HG03175 (cell line): ENCODE data around the gene SLC9A1.

Source experiments
- ATAC-seq: cut with Tn5 transposase; IDR thresholded peaks from one replicate; pipeline ENCODE4 v1.9.1; 2021; ENCODE audit warnings: mild to moderate bottlenecking, moderate library complexity; ENCODE audit not compliant: unreplicated experiment

The SLC9A1 gene

GRCh38 chr1:27084107-27084506 lies 70.8 kb downstream of the SLC9A1 start:
- no peak for ATAC-seq

GRCh38 chr1:27077968-27078367 lies 77.0 kb downstream of the SLC9A1 start:
- ATAC-seq = no peak

GRCh38 chr1:27076803-27077202 lies 78.1 kb downstream of the SLC9A1 start:
- no peak for ATAC-seq

GRCh38 chr1:27074175-27074780 lies 80.6 kb downstream of the SLC9A1 start:
- no peak for ATAC-seq

- no peak for ATAC-seq
These were observed 83.9 kb downstream of the SLC9A1 start for GRCh38 chr1:27071049-27071416.

GRCh38 chr1:27070390-27071048 lies 84.4 kb downstream of the SLC9A1 start:
- ATAC-seq = no peak

GRCh38 chr1:27068922-27069321 lies 86.0 kb downstream of the SLC9A1 start:
- ATAC-seq = no peak

GRCh38 chr1:27065999-27066630 lies 88.8 kb downstream of the SLC9A1 start:
- ATAC-seq = no peak

DNA sequence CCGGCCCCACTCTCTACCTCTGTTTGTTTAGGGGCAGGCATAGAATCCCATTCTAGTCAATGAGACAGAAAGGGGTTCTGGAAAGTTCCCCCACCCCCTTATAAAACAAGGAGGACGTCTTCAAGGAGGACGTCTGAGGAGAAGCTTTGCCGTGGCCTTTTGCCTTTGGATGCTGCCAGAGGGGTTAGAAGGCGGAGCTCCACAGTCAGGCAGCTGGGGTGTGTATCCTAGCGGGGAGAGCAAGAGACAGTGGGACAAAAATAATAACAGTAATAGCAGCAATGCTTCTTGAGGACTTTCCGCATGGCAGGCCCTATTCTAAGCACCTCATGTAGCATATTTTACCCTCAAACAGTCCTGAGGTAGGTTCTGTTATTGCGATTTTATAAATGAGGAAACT lies 94.0 kb downstream of the SLC9A1 start:
- ATAC-seq = no peak

DNA sequence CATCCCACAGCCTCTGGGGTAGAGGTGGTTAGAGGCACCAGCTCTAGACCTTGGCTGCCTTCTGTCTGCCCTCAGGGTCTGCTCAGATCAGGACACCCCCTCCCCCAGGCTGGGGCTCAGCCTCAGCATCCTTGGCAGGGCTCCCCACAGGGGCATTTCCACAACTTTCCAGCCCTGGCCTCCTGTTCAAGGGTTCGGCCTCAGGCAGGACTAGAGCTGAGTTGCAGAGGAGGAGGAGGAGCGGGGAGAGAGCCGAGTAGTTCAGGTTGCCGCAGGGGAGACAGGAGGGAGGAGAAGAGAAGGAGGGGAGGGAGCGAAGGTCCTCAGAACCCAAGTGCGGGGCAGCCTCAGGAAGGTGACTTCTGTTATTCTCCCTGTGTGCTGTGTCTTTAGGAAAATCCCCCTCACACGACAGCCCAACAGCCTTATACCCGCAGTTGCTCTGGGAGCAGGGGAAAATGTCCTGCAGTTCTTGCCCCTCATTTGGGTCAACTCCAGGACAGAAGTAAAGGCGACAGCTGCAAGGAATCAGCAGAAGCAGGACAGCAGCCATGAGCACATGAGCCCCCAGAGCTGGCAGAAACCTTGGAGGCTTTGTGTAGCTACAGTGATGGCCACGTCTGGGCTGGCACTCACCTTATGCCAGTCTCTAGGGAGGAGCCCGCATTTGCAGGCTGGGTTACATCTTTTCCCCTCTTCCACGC lies 95.8 kb downstream of the SLC9A1 start:
- ATAC-seq = no peak

GRCh38 chr1:27057801-27058625 lies 96.9 kb downstream of the SLC9A1 start:
- ATAC-seq = no peak

GRCh38 chr1:27057389-27057788 lies 97.5 kb downstream of the SLC9A1 start:
- no peak for ATAC-seq

DNA sequence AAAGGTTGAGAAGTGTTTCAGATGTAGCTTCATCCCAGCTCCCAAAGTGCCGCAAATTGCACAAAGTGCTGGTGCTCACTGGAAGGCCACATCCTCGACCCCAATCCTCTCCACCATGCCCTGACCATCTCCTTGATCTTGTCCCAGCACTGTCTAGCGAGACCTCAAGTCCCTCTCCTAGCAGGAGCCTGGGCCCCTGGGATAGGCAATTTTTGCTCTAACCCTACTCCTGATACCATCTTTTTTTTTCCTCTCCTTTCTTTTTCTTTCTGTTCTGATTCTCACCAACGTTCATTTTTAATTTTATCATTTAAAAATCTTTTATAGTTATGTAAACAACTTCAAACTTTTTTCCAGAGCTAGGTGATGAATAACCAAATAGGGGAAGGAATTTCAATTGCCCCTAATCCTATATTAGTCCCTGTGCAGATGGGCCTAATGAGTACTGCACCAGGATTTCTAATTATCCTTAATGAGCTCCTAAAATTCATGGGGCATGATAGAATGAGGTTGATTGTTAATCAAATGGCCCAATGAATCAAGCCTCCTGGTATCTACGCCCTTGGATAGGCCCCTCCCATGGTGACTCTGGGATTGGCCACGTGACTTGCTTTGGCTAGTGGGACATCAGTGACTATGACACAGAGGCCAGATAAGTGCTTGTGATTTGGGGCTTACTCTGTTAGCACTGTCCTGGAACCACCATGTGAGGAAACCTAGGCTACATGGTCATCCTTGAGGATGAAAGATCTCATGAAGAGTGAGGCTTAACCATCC lies 100.8 kb downstream of the SLC9A1 start:
- no peak for ATAC-seq

GRCh38 chr1:27052527-27052926 lies 102.4 kb downstream of the SLC9A1 start:
- no peak for ATAC-seq

DNA sequence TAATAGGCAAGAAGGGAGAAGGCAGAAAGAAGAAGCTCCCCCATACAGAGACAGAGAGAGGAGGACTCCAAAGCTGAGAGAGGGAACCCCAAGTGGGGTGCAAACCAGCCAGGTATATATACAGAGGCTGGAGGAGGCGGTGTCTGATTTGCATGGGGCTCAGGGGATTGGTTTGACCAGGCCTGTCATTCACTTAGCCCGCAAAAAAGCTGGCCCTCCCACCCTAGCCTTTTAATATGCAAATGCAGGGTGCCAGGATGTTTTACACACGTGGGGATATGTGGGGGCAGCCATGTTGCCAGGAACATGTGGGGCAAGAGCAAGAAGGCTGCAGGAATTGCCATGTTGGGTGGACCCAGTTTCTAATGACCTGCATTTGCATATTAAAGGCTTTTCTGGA lies 105.3 kb downstream of the SLC9A1 start:
- ATAC-seq = no peak

DNA sequence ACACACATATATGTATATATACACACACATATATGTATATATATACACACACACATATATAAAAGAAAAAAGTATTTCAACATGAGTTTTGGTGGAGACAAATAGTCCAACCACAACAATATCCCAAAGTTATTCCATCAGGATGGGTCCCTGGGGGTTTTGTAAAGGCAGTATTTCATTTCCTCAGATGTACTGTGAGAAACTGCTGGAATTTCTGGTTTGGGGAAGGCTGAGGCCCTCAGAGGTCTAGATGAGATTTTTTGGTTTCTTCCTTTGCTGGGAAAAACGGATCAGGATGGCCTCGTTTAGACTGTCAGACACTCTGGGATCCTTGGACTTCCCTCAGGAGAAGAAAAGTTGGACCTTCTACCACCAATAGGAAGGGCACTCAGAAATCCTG lies 105.8 kb downstream of the SLC9A1 start:
- no peak for ATAC-seq
